H9 (cell line): ENCODE measurements around the gene CSMD2. TPM values are rescaled to one million over a fixed set of nuclear protein-coding genes. Genes with fewer than 3 reads are reported as not detected.

ENCODE experiments used
- DNase-seq: peaks from one replicate; pipeline ENCODE4 v3.0.0-alpha.2; 2017
- H2AFZ ChIP-seq: one replicate; pipeline ENCODE4 v1.6.1; 2013; ENCODE audit warnings: mild to moderate bottlenecking, low read length, control low read depth, moderate library complexity
- H2AK5ac ChIP-seq: 2 replicates; pipeline ENCODE4 v1.6.1; 2013; ENCODE audit warnings: low read length, control low read depth, mixed read lengths; ENCODE audit not compliant: insufficient read length
- H2BK120ac ChIP-seq: one replicate; pipeline ENCODE4 v1.6.1; 2013; ENCODE audit warnings: low read depth, mild to moderate bottlenecking, low read length, control low read depth, inconsistent platforms; ENCODE audit not compliant: poor library complexity, severe bottlenecking
- H2BK12ac ChIP-seq: 2 replicates; pipeline ENCODE4 v1.6.1; 2013; ENCODE audit warnings: low read length, control low read depth, mixed read lengths, low read depth; ENCODE audit not compliant: insufficient read length
- H2BK15ac ChIP-seq: 2 replicates; pipeline ENCODE4 v1.6.1; 2013; ENCODE audit warnings: low read depth, low read length, control low read depth
- H2BK20ac ChIP-seq: one replicate; pipeline ENCODE4 v1.6.1; 2013; ENCODE audit warnings: low read depth, mild to moderate bottlenecking, low read length, control low read depth, inconsistent platforms; ENCODE audit not compliant: poor library complexity, severe bottlenecking
- H2BK5ac ChIP-seq: 2 replicates; pipeline ENCODE4 v1.6.1; 2013; ENCODE audit warnings: low read length, control low read depth, mixed read lengths; ENCODE audit not compliant: insufficient read length
- H3K14ac ChIP-seq: 2 replicates; pipeline ENCODE4 v1.6.1; 2013; ENCODE audit warnings: low read length, control low read depth; ENCODE audit not compliant: insufficient read depth
- H3K18ac ChIP-seq: 2 replicates; pipeline ENCODE4 v1.6.1; 2013; ENCODE audit warnings: low read depth, mild to moderate bottlenecking, mixed read lengths, low read length, control low read depth; ENCODE audit not compliant: insufficient read length
- H3K23ac ChIP-seq: 2 replicates; pipeline ENCODE4 v1.6.1; 2013; ENCODE audit warnings: low read length, control low read depth, mixed read lengths, low read depth; ENCODE audit not compliant: insufficient read length
- H3K23me2 ChIP-seq: 2 replicates; pipeline ENCODE4 v1.6.1; 2013; ENCODE audit warnings: low read depth, mild to moderate bottlenecking, mixed read lengths, low read length, control low read depth; ENCODE audit not compliant: insufficient read length, poor library complexity, severe bottlenecking
- H3K27ac ChIP-seq: 2 replicates; pipeline ENCODE4 v1.5.1; 2013; ENCODE audit warnings: low read length, control low read depth, mixed read lengths, low read depth; ENCODE audit not compliant: insufficient read length
- H3K27me3 ChIP-seq: 2 replicates; pipeline ENCODE4 v1.6.1; 2013; ENCODE audit warnings: low read length, control low read depth, inconsistent platforms; ENCODE audit not compliant: insufficient read depth
- H3K4ac ChIP-seq: 2 replicates; pipeline ENCODE4 v1.6.1; 2013; ENCODE audit warnings: low read depth, mild to moderate bottlenecking, control low read depth, inconsistent platforms, low read length, moderate library complexity
- H3K4me1 ChIP-seq: 2 replicates; pipeline ENCODE4 v1.6.1; 2013; ENCODE audit warnings: low read length, control low read depth, inconsistent platforms; ENCODE audit not compliant: insufficient read depth
- H3K4me2 ChIP-seq: 2 replicates; pipeline ENCODE4 v1.6.1; 2013; ENCODE audit warnings: low read length, control low read depth, mixed read lengths; ENCODE audit not compliant: insufficient read length, insufficient read depth
- H3K56ac ChIP-seq: 2 replicates; pipeline ENCODE4 v1.6.1; 2013; ENCODE audit warnings: low read depth, mild to moderate bottlenecking, mixed read lengths, low read length, control low read depth; ENCODE audit not compliant: insufficient read length
- H3K79me1 ChIP-seq: 2 replicates; pipeline ENCODE4 v1.6.1; 2013; ENCODE audit warnings: low read depth, mild to moderate bottlenecking, moderate library complexity, low read length, control low read depth, inconsistent platforms; ENCODE audit not compliant: insufficient read depth, poor library complexity, severe bottlenecking
- H3K79me2 ChIP-seq: 2 replicates; pipeline ENCODE4 v1.6.1; 2013; ENCODE audit warnings: low read length, control low read depth, inconsistent platforms; ENCODE audit not compliant: insufficient read depth
- H3K9ac ChIP-seq: 2 replicates; pipeline ENCODE4 v1.6.1; 2013; ENCODE audit warnings: low read length, control low read depth, mixed read lengths; ENCODE audit not compliant: insufficient read length; ENCODE audit errors: extremely low read depth
- H3K9me3 ChIP-seq: one replicate; pipeline ENCODE4 v1.6.1; 2013; ENCODE audit warnings: low read depth, low read length, inconsistent platforms; ENCODE audit not compliant: control insufficient read depth
- H3T11ph ChIP-seq: one replicate; pipeline ENCODE4 v1.6.1; 2013; ENCODE audit warnings: mild to moderate bottlenecking, low read length, control low read depth, inconsistent platforms
- H4K20me1 ChIP-seq: one replicate; pipeline ENCODE4 v1.6.1; 2013; ENCODE audit not compliant: control insufficient read depth, insufficient read length, insufficient read depth
- H4K5ac ChIP-seq: 2 replicates; pipeline ENCODE4 v1.6.1; 2013; ENCODE audit warnings: low read depth, mild to moderate bottlenecking, mixed read lengths, low read length, control low read depth; ENCODE audit not compliant: insufficient read length
- H4K8ac ChIP-seq: replicated peaks from 2 replicates; pipeline ENCODE4 v1.6.1; 2013; ENCODE audit warnings: low read length, control low read depth, mixed read lengths, low read depth; ENCODE audit not compliant: insufficient read length
- H4K91ac ChIP-seq: 2 replicates; pipeline ENCODE4 v1.6.1; 2013; ENCODE audit warnings: low read depth, mild to moderate bottlenecking, moderate library complexity, mixed read lengths, low read length, control low read depth; ENCODE audit not compliant: insufficient read length
- H3K27ac Mint-ChIP-seq, 3 experiments: 2 replicates in 2 of 3; 3 replicates in 1 of 3; pipeline ENCODE4 v1.8.0; 2020 to 2021; ENCODE audit warnings: mixed read lengths in 3 of 3, mild to moderate bottlenecking in 1 of 3, moderate library complexity in 1 of 3
- H3K27me3 Mint-ChIP-seq: 2 replicates; pipeline ENCODE4 v1.8.0; 2021; ENCODE audit warnings: low read depth, mild to moderate bottlenecking, moderate library complexity, mixed read lengths
- H3K36me3 Mint-ChIP-seq, 3 experiments: 2 replicates in 2 of 3; 3 replicates in 1 of 3; pipeline ENCODE4 v1.8.0; 2020 to 2021; ENCODE audit warnings: low read depth in 3 of 3, mixed read lengths in 3 of 3; ENCODE audit not compliant: insufficient read depth in 1 of 3
- H3K4me1 Mint-ChIP-seq, 2 experiments: 2 replicates each; pipeline ENCODE4 v1.8.0; 2020; ENCODE audit warnings: mixed read lengths in 2 of 2
- H3K4me3 Mint-ChIP-seq, 2 experiments: 2 replicates in 1 of 2; 3 replicates in 1 of 2; pipeline ENCODE4 v1.8.0; 2020 to 2021; ENCODE audit warnings: mild to moderate bottlenecking in 2 of 2, mixed read lengths in 2 of 2, moderate library complexity in 1 of 2
- H3K9me3 Mint-ChIP-seq, 2 experiments: 2 replicates in 1 of 2; 3 replicates in 1 of 2; pipeline ENCODE4 v1.8.0; 2020; ENCODE audit warnings: mild to moderate bottlenecking in 2 of 2, mixed read lengths in 2 of 2, moderate library complexity in 1 of 2
- CTCF ChIP-seq: fragments of 200-600 bp; sonication (generic); conservative IDR thresholded peaks from 3 replicates; pipeline ENCODE4 v1.8.0; 2021; ENCODE audit warnings: antibody characterized with exemption, mild to moderate bottlenecking
- WGBS: extraction: QIAGEN DNeasy Blood & Tissue Kit; methylation state at CpG from one replicate; pipeline ENCODE4 v1.1.7; 2013; ENCODE audit warnings: missing lambda C conversion rate, low lambda C conversion rate, mixed read lengths; ENCODE audit not compliant: insufficient read length; ENCODE audit errors: extremely low coverage; 5-methylcytosine and 5-hydroxymethylcytosine counted together
- total RNA-seq: library from RNA; stranded (reverse); gene quantifications from 2 replicates; pipeline ENCODE4 v1.2.1, GENCODE V29; 2021

Gene CSMD2
- total RNA-seq, 1 experiment from 2014 or later: 6.4 TPM

DNA sequence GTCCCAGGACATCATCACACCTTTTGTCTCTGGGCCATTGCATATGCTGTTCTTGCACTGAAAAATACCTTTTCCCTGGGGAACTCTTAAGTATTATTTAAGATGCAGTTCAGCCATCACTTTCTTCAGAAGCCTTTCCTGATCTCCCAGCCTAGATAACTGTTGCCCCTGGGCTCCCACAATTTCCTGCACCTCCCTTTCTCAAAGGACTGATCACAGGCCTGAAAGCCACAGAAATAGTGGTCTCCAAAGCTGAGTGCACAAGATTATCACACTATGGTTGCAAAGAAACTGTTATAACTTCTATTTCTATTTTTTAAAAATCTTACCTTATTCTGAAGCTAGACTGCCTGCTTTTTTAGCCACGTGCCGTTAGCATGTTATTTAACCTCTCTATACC, 695.3 kb downstream of the CSMD2 start:
- Histone ChIP-seq H2BK15ac (no peak overlapping the region), H2AFZ (no peak overlapping the region), H4K5ac (no peak overlapping the region), H3K23ac (no peak overlapping the region), H3K23me2 (peaks cover 6% of the 10 kb centered on the region), H2AK5ac (no peak overlapping the region), H4K20me1 (no peaks in the 10 kb centered on the region), H2BK120ac (no peak overlapping the region), H3K4me2 (no peak overlapping the region), H3K27ac (no peak overlapping the region), H3K14ac (no peak overlapping the region), H3K4ac (no peak overlapping the region), H3K79me1 (no peaks in the 10 kb centered on the region), H3K27me3 (no peaks in the 10 kb centered on the region), H4K8ac (no peak overlapping the region), H2BK20ac (no peak overlapping the region), H3T11ph (no peak overlapping the region), H3K18ac (no peak overlapping the region), H3K56ac (no peak overlapping the region), H3K4me1 (no peaks in the 10 kb centered on the region; the same call in 1 of the 2 replicates), H3K9me3 (no peaks in the 10 kb centered on the region), H2BK12ac (no peak overlapping the region), H4K91ac (no peak overlapping the region), H2BK5ac (no peak overlapping the region), H3K79me2 (no peaks in the 10 kb centered on the region), H3K9ac (no peak overlapping the region)
- no peak for DNase-seq
- no peaks in the 10 kb centered on the region for H3K9me3 Mint-ChIP-seq
- TF ChIP-seq CTCF: no peak
- H3K4me1 Mint-ChIP-seq: peaks cover 20 to 26% of the 10 kb centered on the region in 2 experiments
- WGBS: no CpG with 5 or more reads among the region's 2 CpGs
- peaks cover 7% of the 10 kb centered on the region for H3K27me3 Mint-ChIP-seq
- H3K36me3 Mint-ChIP-seq: no peaks in the 10 kb centered on the region; a peak in 1 of 7 replicates
- no peak overlapping the region for H3K27ac Mint-ChIP-seq
- H3K4me3 Mint-ChIP-seq: no peak overlapping the region
